ENCODE measurements around the gene BBS1.

DNA sequence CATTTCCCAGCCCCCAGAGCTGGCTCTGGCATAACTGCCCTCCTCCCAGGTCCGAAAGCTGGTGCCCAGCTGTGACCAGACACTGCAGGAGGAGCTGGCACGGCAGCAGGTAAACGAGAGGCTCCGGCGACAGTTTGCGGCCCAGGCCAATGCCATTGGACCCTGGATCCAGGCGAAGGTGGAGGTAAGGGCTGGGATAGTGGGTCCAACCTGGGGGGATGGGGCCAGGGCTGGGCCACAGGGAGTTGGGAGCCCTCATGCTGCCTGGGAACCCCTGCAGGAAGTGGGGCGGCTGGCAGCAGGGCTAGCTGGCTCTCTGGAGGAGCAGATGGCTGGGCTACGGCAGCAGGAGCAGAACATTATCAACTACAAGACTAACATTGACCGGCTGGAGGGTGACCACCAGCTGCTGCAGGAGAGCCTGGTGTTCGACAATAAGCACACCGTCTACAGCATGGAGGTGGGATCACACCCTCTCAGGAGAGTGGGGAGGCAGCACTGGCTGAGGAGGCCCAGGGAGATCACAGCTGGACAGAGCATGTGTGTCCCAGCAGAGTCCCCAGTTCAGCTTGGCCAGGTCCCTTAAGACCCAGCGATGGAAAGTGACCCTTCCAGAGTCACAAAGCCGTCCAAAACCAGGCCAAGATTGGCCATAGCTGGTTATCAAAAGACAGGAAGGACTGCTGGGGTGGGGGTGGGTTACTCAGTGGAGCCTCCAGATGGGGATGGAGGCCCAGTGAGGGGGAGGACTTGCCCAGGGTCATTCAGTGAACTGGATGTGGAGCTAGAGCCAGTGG lies 50.9 kb downstream of the BBS1 start:
- TF ChIP-seq, protein P1, sequence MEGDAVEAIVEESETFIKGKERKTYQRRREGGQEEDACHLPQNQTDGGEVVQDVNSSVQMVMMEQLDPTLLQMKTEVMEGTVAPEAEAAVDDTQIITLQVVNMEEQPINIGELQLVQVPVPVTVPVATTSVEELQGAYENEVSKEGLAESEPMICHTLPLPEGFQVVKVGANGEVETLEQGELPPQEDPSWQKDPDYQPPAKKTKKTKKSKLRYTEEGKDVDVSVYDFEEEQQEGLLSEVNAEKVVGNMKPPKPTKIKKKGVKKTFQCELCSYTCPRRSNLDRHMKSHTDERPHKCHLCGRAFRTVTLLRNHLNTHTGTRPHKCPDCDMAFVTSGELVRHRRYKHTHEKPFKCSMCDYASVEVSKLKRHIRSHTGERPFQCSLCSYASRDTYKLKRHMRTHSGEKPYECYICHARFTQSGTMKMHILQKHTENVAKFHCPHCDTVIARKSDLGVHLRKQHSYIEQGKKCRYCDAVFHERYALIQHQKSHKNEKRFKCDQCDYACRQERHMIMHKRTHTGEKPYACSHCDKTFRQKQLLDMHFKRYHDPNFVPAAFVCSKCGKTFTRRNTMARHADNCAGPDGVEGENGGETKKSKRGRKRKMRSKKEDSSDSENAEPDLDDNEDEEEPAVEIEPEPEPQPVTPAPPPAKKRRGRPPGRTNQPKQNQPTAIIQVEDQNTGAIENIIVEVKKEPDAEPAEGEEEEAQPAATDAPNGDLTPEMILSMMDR (conservative IDR thresholded peaks at IDR 0.05; ENCODE audit: low read length) = no peak
- no peak for TF ChIP-seq EZH2phosphoT487 (IDR thresholded peaks at IDR 0.05; ENCODE audit: borderline replicate concordance, low read depth, low read length)
